Thoracic aorta (tissue), 2 donors: ENCODE measurements around the gene CLEC2D. TPM values are rescaled to one million over a fixed set of nuclear protein-coding genes. Genes with fewer than 3 reads are reported as not detected.
A peak's percentile ranks its signal among the peaks of the same experiment; 100 is the strongest.

ENCODE experiments used
- ATAC-seq: fragments of 150-250 bp; one replicate; pipeline ENCODE4 v1.8.0; 2017; ENCODE audit warnings: low read depth; ENCODE audit not compliant: insufficient number of reproducible peaks, low FRiP score
- DNase-seq: peaks from one replicate; pipeline ENCODE4 v3.0.0-alpha.2; 2020; ENCODE audit warnings: low spot score
- H3K27ac ChIP-seq, 2 donors: fragments of 200-600 bp; sonication (generic); 1 replicate in 1 of 2; 2 replicates in 1 of 2; pipeline ENCODE4 v1.5.1; 2016; ENCODE audit warnings: mild to moderate bottlenecking in 2 of 2, moderate library complexity in 2 of 2
- H3K27me3 ChIP-seq: fragments of 200-600 bp; sonication (generic); replicated peaks from 2 replicates; pipeline ENCODE4 v1.6.0; 2016; ENCODE audit warnings: mild to moderate bottlenecking; ENCODE audit not compliant: insufficient read depth
- H3K36me3 ChIP-seq: fragments of 200-600 bp; sonication (generic); one replicate; pipeline ENCODE4 v1.5.1; 2016
- H3K4me1 ChIP-seq, 2 donors: fragments of 200-600 bp; sonication (generic); 1 replicate in 1 of 2; 2 replicates in 1 of 2; pipeline versions ENCODE4 v1.5.1 to v1.6.0; 2016; ENCODE audit warnings: low read depth in 2 of 2, mild to moderate bottlenecking in 1 of 2; ENCODE audit not compliant: control insufficient read depth in 1 of 2
- H3K4me3 ChIP-seq: fragments of 200-600 bp; sonication (generic); 2 replicates; pipeline ENCODE4 v1.5.1; 2016; ENCODE audit warnings: mild to moderate bottlenecking
- H3K9me3 ChIP-seq: fragments of 200-600 bp; sonication (generic); 2 replicates; pipeline ENCODE4 v1.5.1; 2016
- CTCF ChIP-seq: fragments of 200-600 bp; sonication (generic); IDR thresholded peaks from one replicate; pipeline ENCODE4 v1.5.1; 2019; ENCODE audit warnings: antibody characterized with exemption
- total RNA-seq, 2 donors: library from RNA; depleted of rRNA; stranded (reverse); fragments of >200 nt; gene quantifications; one replicate each; pipeline versions ENCODE4 v1.1.0 to v1.2.3, GENCODE V29; 2016

The CLEC2D gene
- total RNA-seq, 2 donors from 2014 or later: 19.2 to 30.8 TPM

GRCh38 chr12:9730011-9730410, 60.5 kb downstream of the CLEC2D start:
- no peaks in the 10 kb centered on the region for H3K36me3 ChIP-seq

GRCh38 chr12:9730591-9730990, 61.1 kb downstream of the CLEC2D start:
- no peak for DNase-seq
- Histone ChIP-seq H3K4me1 (no peaks in the 10 kb centered on the region), H3K4me3 (no peak overlapping the region), H3K9me3 (no peaks in the 10 kb centered on the region), H3K27me3 (no peaks in the 10 kb centered on the region), H3K27ac (no peak overlapping the region), H3K36me3 (no peaks in the 10 kb centered on the region)
- TF ChIP-seq CTCF: no peak
- ATAC-seq: no peak

More at GRCh38 chr12:9730011-9730410, 60.5 kb downstream of the CLEC2D start:
- DNase-seq: no peak
- H3K4me3 ChIP-seq: no peak overlapping the region
- H3K27me3 ChIP-seq: no peaks in the 10 kb centered on the region
- H3K4me1 ChIP-seq: no peaks in the 10 kb centered on the region
- ATAC-seq: no peak
- no peak overlapping the region for H3K27ac ChIP-seq
- no peak for TF ChIP-seq CTCF
- H3K9me3 ChIP-seq: no peaks in the 10 kb centered on the region

- Histone ChIP-seq H3K4me3 (peak overlapping the region; percentile 12), H3K27me3 (no peaks in the 10 kb centered on the region), H3K4me1 (no peaks in the 10 kb centered on the region), H3K36me3 (no peaks in the 10 kb centered on the region), H3K9me3 (no peaks in the 10 kb centered on the region), H3K27ac (peak overlapping the region in 1 of 2 donors; percentile 2)
- no peak for DNase-seq
- no peak for ATAC-seq
- TF ChIP-seq CTCF: no peak
Observed at GRCh38 chr12:9731393-9731792, 61.9 kb downstream of the CLEC2D start.

GRCh38 chr12:9731797-9732196, 62.3 kb downstream of the CLEC2D start:
- peak overlapping the region in 1 of 2 donors; percentile 2 for H3K27ac ChIP-seq
- no peak for TF ChIP-seq CTCF
- DNase-seq: no peak
- no peak for ATAC-seq
- H3K9me3 ChIP-seq: no peaks in the 10 kb centered on the region
- peak overlapping the region; percentile 12 for H3K4me3 ChIP-seq
- no peaks in the 10 kb centered on the region for H3K4me1 ChIP-seq
- H3K36me3 ChIP-seq: no peaks in the 10 kb centered on the region
- H3K27me3 ChIP-seq: no peaks in the 10 kb centered on the region

- H3K36me3 ChIP-seq: no peaks in the 10 kb centered on the region
- ATAC-seq (no peak), DNase-seq (no peak)
- H3K4me1 ChIP-seq: no peaks in the 10 kb centered on the region
- peak within 1 kb of the TSS in 1 of 2 donors; percentile 2 for H3K27ac ChIP-seq
- peak within 1 kb of the TSS; percentile 25 for H3K4me3 ChIP-seq
- H3K9me3 ChIP-seq: no peaks in the 10 kb centered on the region
- no peaks in the 10 kb centered on the region for H3K27me3 ChIP-seq
- TF ChIP-seq CTCF: no peak
Observed at GRCh38 chr12:9732921-9733461, 63.5 kb downstream of the CLEC2D start, which contains the start of gene CLECL1. CLECL1 (minus strand) TSS chr12:9733097.
